GM23338 (cell line): ENCODE data around the gene FANK1. TPM values are rescaled to one million over a fixed set of nuclear protein-coding genes. Genes with fewer than 3 reads are reported as not detected.

Experiments used
- ATAC-seq: fragments of 200-7000 bp; cut with Tn5 transposase; 3 replicates; pipeline ENCODE4 v1.9.1; 2020
- DNase-seq: peaks from one replicate; pipeline ENCODE4 v3.0.0-alpha.2; 2015; ENCODE audit warnings: low spot score
- H2AFZ ChIP-seq: fragments of 200-600 bp; sonication (generic); 2 replicates; pipeline ENCODE4 v1.8.0; 2016; ENCODE audit warnings: antibody characterized with exemption, mild to moderate bottlenecking, moderate library complexity
- H3F3A ChIP-seq: fragments of 200-600 bp; sonication (generic); replicated peaks from 2 replicates; pipeline ENCODE4 v1.8.0; 2017; ENCODE audit warnings: antibody characterized with exemption, mixed run types, low read depth
- H3K27ac ChIP-seq: fragments of 200-600 bp; sonication (generic); 2 replicates; pipeline ENCODE4 v1.6.1; 2016; ENCODE audit warnings: low read depth
- H3K27me3 ChIP-seq: fragments of 200-600 bp; sonication (generic); 2 replicates; pipeline ENCODE4 v1.8.0; 2016; ENCODE audit warnings: mild to moderate bottlenecking, mixed run types, moderate library complexity; ENCODE audit not compliant: insufficient read depth
- H3K36me3 ChIP-seq: fragments of 200-600 bp; sonication (generic); 2 replicates; pipeline ENCODE4 v1.8.0; 2016; ENCODE audit warnings: mild to moderate bottlenecking; ENCODE audit not compliant: insufficient read depth
- H3K4me1 ChIP-seq: fragments of 200-600 bp; sonication (generic); 2 replicates; pipeline ENCODE4 v1.8.0; 2016; ENCODE audit warnings: mild to moderate bottlenecking, moderate library complexity; ENCODE audit not compliant: insufficient read depth
- H3K4me2 ChIP-seq: fragments of 200-600 bp; sonication (generic); 2 replicates; pipeline ENCODE4 v1.7.1; 2017; ENCODE audit warnings: mixed run types
- H3K4me3 ChIP-seq: fragments of 200-600 bp; sonication (generic); 2 replicates; pipeline ENCODE4 v1.6.1; 2016; ENCODE audit warnings: mixed run types
- H3K79me2 ChIP-seq: fragments of 200-600 bp; sonication (generic); replicated peaks from 2 replicates; pipeline ENCODE4 v1.8.0; 2017; ENCODE audit warnings: mild to moderate bottlenecking; ENCODE audit not compliant: insufficient read depth
- H3K9me2 ChIP-seq: fragments of 200-600 bp; sonication (generic); 2 replicates; pipeline ENCODE4 v1.8.0; 2017; ENCODE audit not compliant: insufficient read depth
- H4K20me1 ChIP-seq: fragments of 200-600 bp; sonication (generic); replicated peaks from 2 replicates; pipeline ENCODE4 v1.8.0; 2017; ENCODE audit warnings: mild to moderate bottlenecking; ENCODE audit not compliant: insufficient read depth
- H3K27ac Mint-ChIP-seq: 2 replicates; pipeline ENCODE4 v1.8.0; 2020; ENCODE audit warnings: inconsistent platforms, mild to moderate bottlenecking, moderate library complexity, mixed read lengths
- H3K27me3 Mint-ChIP-seq: 3 replicates; pipeline ENCODE4 v1.8.0; 2022; ENCODE audit warnings: low read depth, mild to moderate bottlenecking, moderate library complexity, mixed read lengths, inconsistent platforms; ENCODE audit not compliant: insufficient read depth, poor library complexity
- H3K36me3 Mint-ChIP-seq: 3 replicates; pipeline ENCODE4 v1.8.0; 2021; ENCODE audit warnings: low read depth, mild to moderate bottlenecking, inconsistent platforms, moderate library complexity, mixed read lengths
- H3K4me1 Mint-ChIP-seq: 3 replicates; pipeline ENCODE4 v1.8.0; 2020; ENCODE audit warnings: mild to moderate bottlenecking, inconsistent platforms, mixed read lengths
- H3K4me3 Mint-ChIP-seq: 3 replicates; pipeline ENCODE4 v1.8.0; 2021; ENCODE audit warnings: moderate library complexity, mild to moderate bottlenecking, inconsistent platforms, mixed read lengths
- H3K9me3 Mint-ChIP-seq: 3 replicates; pipeline ENCODE4 v1.8.0; 2020; ENCODE audit warnings: moderate library complexity, mild to moderate bottlenecking, inconsistent platforms, mixed read lengths
- CREB1 ChIP-seq: fragments of 250-450 bp; sonication (Bioruptor Pico); IDR thresholded peaks from 2 replicates; pipeline ENCODE4 v1.5.0; 2020; ENCODE audit warnings: low read depth, mild to moderate bottlenecking, moderate library complexity
- EZH2phosphoT487 ChIP-seq: fragments of 200-600 bp; sonication (generic); IDR thresholded peaks from one replicate; pipeline ENCODE4 v1.8.1; 2018; ENCODE audit warnings: antibody characterized with exemption; ENCODE audit not compliant: unreplicated experiment
- NANOG ChIP-seq: IDR thresholded peaks from 2 replicates; pipeline ENCODE4 v1.6.1; 2016; ENCODE audit warnings: antibody characterized with exemption, borderline replicate concordance
- POLR2AphosphoS5 ChIP-seq: IDR thresholded peaks from 2 replicates; pipeline ENCODE4 v1.6.1; 2016; ENCODE audit warnings: antibody characterized with exemption, low read depth
- STAT1 ChIP-seq: IDR thresholded peaks from one replicate; pipeline ENCODE4 v1.6.1; 2016; ENCODE audit warnings: antibody characterized with exemption; ENCODE audit not compliant: unreplicated experiment
- ZNF114 ChIP-seq: fragments of 250-450 bp; sonication (Bioruptor Pico); IDR thresholded peaks from 2 replicates; pipeline ENCODE4 v1.5.0; 2020; ENCODE audit warnings: mild to moderate bottlenecking, moderate library complexity
- ZNF462 ChIP-seq: fragments of 250-450 bp; sonication (Bioruptor Pico); IDR thresholded peaks from 2 replicates; pipeline ENCODE4 v1.5.0; 2020; ENCODE audit warnings: mild to moderate bottlenecking, moderate library complexity
- polyA plus RNA-seq: library from polyadenylated mRNA; unstranded; fragments of >200 nt; fragmentation: Nextera tagmentation; extraction: Ambion mirVana; gene quantifications from 2 replicates; pipeline ENCODE4 v1.2.1, GENCODE V29; 2016
- total RNA-seq: library from RNA; depleted of rRNA; stranded (reverse); fragments of >200 nt; shearing (Covaris generic); gene quantifications from 2 replicates; pipeline ENCODE4 v1.2.3, GENCODE V29; 2014

FANK1 gene
- total and polyA plus RNA-seq, 2 experiments from 2014 or later: 0.37 to 0.69 TPM

DNA sequence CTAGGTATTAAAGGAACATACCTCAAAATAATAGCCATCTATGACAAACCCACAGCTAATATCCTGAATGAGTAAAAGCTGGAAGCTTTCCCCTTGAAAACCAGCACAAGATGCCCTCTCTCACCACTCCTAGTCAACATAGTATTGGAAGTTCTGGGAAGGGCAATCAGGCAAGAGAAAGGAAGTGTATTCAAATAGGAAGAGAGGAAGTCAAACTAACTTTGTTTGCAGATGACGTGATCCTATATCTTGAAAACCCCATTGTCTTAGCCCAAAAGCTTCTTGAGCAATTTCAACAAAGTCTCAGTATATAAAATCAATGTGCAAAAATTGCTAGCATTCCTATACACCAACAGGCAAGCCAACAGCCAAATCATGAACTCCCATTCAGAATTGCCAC, 131.3 kb downstream of the FANK1 start:
- H3F3A ChIP-seq: no peaks in the 10 kb centered on the region
- H3K4me1 Mint-ChIP-seq: no peaks in the 10 kb centered on the region
- H3K9me3 Mint-ChIP-seq: peaks cover 19% of the 10 kb centered on the region; the same call in 2 of the 3 replicates
- DNase-seq: no peak
- no peak for ATAC-seq
- H3K4me3 ChIP-seq: no peak overlapping the region
- H3K27ac Mint-ChIP-seq: no peak overlapping the region
- no peak overlapping the region for H3K4me3 Mint-ChIP-seq
- no peaks in the 10 kb centered on the region; the same call in 2 of the 3 replicates for H3K36me3 Mint-ChIP-seq
- no peak overlapping the region for H3K27ac ChIP-seq
- no peaks in the 10 kb centered on the region for H3K4me1 ChIP-seq
- 0 out of 2 replicates have a peak, but pooled peaks cover 3% of the 10 kb centered on the region for H3K9me2 ChIP-seq
- no peaks in the 10 kb centered on the region for H3K79me2 ChIP-seq
- no peaks in the 10 kb centered on the region for H4K20me1 ChIP-seq
- no peak overlapping the region for H2AFZ ChIP-seq
- TF ChIP-seq EZH2phosphoT487 (no peak), POLR2AphosphoS5 (no peak), ZNF114 (CRISPR knock-in tag) (no peak), CREB1 (CRISPR knock-in tag) (no peak), STAT1 (no peak), ZNF462 (CRISPR knock-in tag) (no peak), NANOG (no peak)
- H3K27me3 Mint-ChIP-seq: peaks cover 5% of the 10 kb centered on the region
- no peaks in the 10 kb centered on the region for H3K36me3 ChIP-seq
- H3K27me3 ChIP-seq: no peaks in the 10 kb centered on the region
- H3K4me2 ChIP-seq: no peak overlapping the region

GRCh38 chr10:126029999-126030398, 133.6 kb downstream of the FANK1 start:
- Mint-ChIP-seq H3K4me3 (no peak overlapping the region), H3K27me3 (peaks cover 5% of the 10 kb centered on the region), H3K9me3 (peaks cover 26% of the 10 kb centered on the region), H3K4me1 (no peaks in the 10 kb centered on the region), H3K27ac (no peak overlapping the region), H3K36me3 (peaks cover 3% of the 10 kb centered on the region; the same call in 1 of the 3 replicates)
- Histone ChIP-seq H4K20me1 (no peaks in the 10 kb centered on the region), H3K9me2 (0 out of 2 replicates have a peak, but pooled peaks cover 3% of the 10 kb centered on the region), H2AFZ (no peak overlapping the region), H3K36me3 (0 out of 2 replicates have a peak, but pooled peaks cover 4% of the 10 kb centered on the region), H3F3A (no peaks in the 10 kb centered on the region), H3K4me2 (no peak overlapping the region), H3K79me2 (no peaks in the 10 kb centered on the region), H3K27me3 (no peaks in the 10 kb centered on the region), H3K4me3 (no peak overlapping the region), H3K4me1 (no peaks in the 10 kb centered on the region), H3K27ac (no peak overlapping the region)
- ATAC-seq: no peak
- no peak for DNase-seq
- no peak for TF ChIP-seq POLR2AphosphoS5
- no peak for TF ChIP-seq ZNF462 (CRISPR knock-in tag)
